ENCODE measurements around the gene RSRC1.
"Not testable (repeated sequence)": the region's sequence is repeated elsewhere in the genome, so short reads cannot be mapped to it uniquely, and the experiment has no call there.

The RSRC1 gene

GRCh38 chr3:158479051-158479450 lies 369.2 kb downstream of the RSRC1 start:
- no peak for DNase-seq

- DNase-seq, result no peak
Observed at GRCh38 chr3:158483701-158484235, 373.9 kb downstream of the RSRC1 start.

GRCh38 chr3:158486200-158486599 lies 376.3 kb downstream of the RSRC1 start:
- no peak for DNase-seq

- DNase-seq, result no peak
Observed at GRCh38 chr3:158488670-158489069, 378.8 kb downstream of the RSRC1 start.

- no peak for DNase-seq
Observed at GRCh38 chr3:158489181-158489580, 379.3 kb downstream of the RSRC1 start.

- no peak for DNase-seq
Observed at GRCh38 chr3:158491968-158492367, 382.1 kb downstream of the RSRC1 start.

- DNase-seq, result no peak
Observed at GRCh38 chr3:158492685-158493084, 382.8 kb downstream of the RSRC1 start.

- DNase-seq, result no peak
Observed at GRCh38 chr3:158493931-158494330, 384.0 kb downstream of the RSRC1 start.

- DNase-seq, result no peak
Observed at GRCh38 chr3:158494673-158495072, 384.8 kb downstream of the RSRC1 start.

- DNase-seq, result not testable (repeated sequence)
Observed at GRCh38 chr3:158495398-158495902, 385.6 kb downstream of the RSRC1 start.

- DNase-seq, result no peak
Observed at GRCh38 chr3:158505117-158505516, 395.2 kb downstream of the RSRC1 start.

GRCh38 chr3:158506456-158506855 lies 396.6 kb downstream of the RSRC1 start:
- DNase-seq, result no peak

GRCh38 chr3:158508481-158508880 lies 398.6 kb downstream of the RSRC1 start:
- DNase-seq, result no peak

GRCh38 chr3:158509891-158510290 lies 400.0 kb downstream of the RSRC1 start:
- no peak for DNase-seq

GRCh38 chr3:158516729-158517128 lies 406.8 kb downstream of the RSRC1 start:
- not testable (repeated sequence) for DNase-seq

- DNase-seq, result no peak
Observed at GRCh38 chr3:158519776-158520175, 409.9 kb downstream of the RSRC1 start.

- DNase-seq, result no peak
Observed at GRCh38 chr3:158520433-158520832, 410.5 kb downstream of the RSRC1 start.

GRCh38 chr3:158522221-158523136 lies 412.6 kb downstream of the RSRC1 start:
- no peak for DNase-seq

- DNase-seq, result no peak
Observed at GRCh38 chr3:158528076-158528674, 418.3 kb downstream of the RSRC1 start.

- peak; percentile 14 for DNase-seq
Observed at GRCh38 chr3:158531334-158531733, 421.4 kb downstream of the RSRC1 start.

- DNase-seq, result no peak
Observed at GRCh38 chr3:158532099-158532734, 422.3 kb downstream of the RSRC1 start.

- DNase-seq, result no peak
Observed at GRCh38 chr3:158535918-158536317, 426.0 kb downstream of the RSRC1 start.

GRCh38 chr3:158539414-158540014 lies 429.6 kb downstream of the RSRC1 start:
- peak; percentile 1 for DNase-seq
